B cell (primary cell): ENCODE measurements around the gene ANKRD33. TPM values are rescaled to one million over a fixed set of nuclear protein-coding genes. Genes with fewer than 3 reads are reported as not detected.

Experiments
- ATAC-seq: fragments of 200-7000 bp; cut with Tn5 transposase; one replicate; pipeline ENCODE4 v1.10.0; 2021; ENCODE audit warnings: low read depth, mild to moderate bottlenecking, moderate number of reproducible peaks, moderate library complexity
- CTCF ChIA-PET: fragments of 350-600 bp; sonication (Branson Sonifier 250); formaldehyde crosslinking; loops from one replicate; lab custom pipeline; 2021; ENCODE audit warnings: antibody characterized with exemption, inconsistent platforms; lab: Charles Lee
- POLR2A ChIA-PET: fragments of 350-600 bp; sonication (Branson Sonifier 250); formaldehyde crosslinking; loops from one replicate; lab custom pipeline; 2021; ENCODE audit warnings: antibody characterized with exemption; lab: Charles Lee
- DNase-seq: peaks from one replicate; pipeline ENCODE4 v3.0.0; 2013
- H2AFZ ChIP-seq: 2 replicates; pipeline ENCODE4 v1.6.1; 2012; ENCODE audit warnings: mild to moderate bottlenecking, low read depth, low read length; ENCODE audit not compliant: insufficient read depth, poor library complexity, severe bottlenecking
- H3K27ac ChIP-seq, 2 donors: 1 replicate in 1 of 2; 2 replicates in 1 of 2; pipeline ENCODE4 v1.5.1; 2012 to 2013; ENCODE audit warnings: low read length in 2 of 2, mild to moderate bottlenecking in 2 of 2, moderate library complexity in 1 of 2
- H3K27me3 ChIP-seq, 4 experiments: fragments of 200-600 bp in 1 of 4; sonication (generic) in 1 of 4; replicated peaks in 1 of 4; 1 replicate in 2 of 4; 2 replicates in 2 of 4; pipeline versions ENCODE4 v1.6.1 to v1.7.0; 2013 to 2016; ENCODE audit warnings: low read length in 3 of 4, mild to moderate bottlenecking in 2 of 4, mixed read lengths in 1 of 4, moderate library complexity in 1 of 4; ENCODE audit not compliant: insufficient read depth in 4 of 4, control insufficient read depth in 3 of 4; ENCODE audit errors: control extremely low read depth in 1 of 4
- H3K36me3 ChIP-seq, 2 experiments: replicated peaks in 1 of 2; 1 replicate in 1 of 2; 2 replicates in 1 of 2; pipeline versions ENCODE4 v1.6.1 to v1.7.1; 2013; ENCODE audit warnings: low read length in 1 of 2; ENCODE audit not compliant: insufficient read depth in 2 of 2, control insufficient read depth in 1 of 2; ENCODE audit errors: control extremely low read depth in 1 of 2, extremely low read depth in 1 of 2
- H3K4me1 ChIP-seq, 2 donors: fragments of 200-600 bp in 1 of 2; sonication (generic) in 1 of 2; 1 replicate in 1 of 2; 2 replicates in 1 of 2; pipeline versions ENCODE4 v1.5.1 to v1.6.1; 2013 to 2017; ENCODE audit warnings: low read length in 2 of 2; ENCODE audit not compliant: control insufficient read depth in 2 of 2, insufficient read depth in 2 of 2
- H3K4me2 ChIP-seq: replicated peaks from 2 replicates; pipeline ENCODE3; 2012; ENCODE audit warnings: mild to moderate bottlenecking, low read depth, low read length; ENCODE audit not compliant: poor library complexity, severe bottlenecking
- H3K4me3 ChIP-seq, 5 experiments: fragments of 200-600 bp in 1 of 5; sonication (generic) in 1 of 5; 1 replicate in 3 of 5; 2 replicates in 2 of 5; pipeline versions ENCODE4 v1.5.1 to v1.7.0; 2011 to 2016; ENCODE audit warnings: low read length in 4 of 5, mild to moderate bottlenecking in 4 of 5, low read depth in 2 of 5, control low read depth in 1 of 5, moderate library complexity in 1 of 5; ENCODE audit not compliant: insufficient read depth in 1 of 5; ENCODE audit errors: control extremely low read depth in 1 of 5, extremely low read depth in 1 of 5
- H3K79me2 ChIP-seq: fragments of 200-600 bp; sonication (generic); one replicate; pipeline ENCODE4 v1.6.0; 2016; ENCODE audit warnings: low read length; ENCODE audit not compliant: control insufficient read depth, insufficient read depth
- H3K9ac ChIP-seq: fragments of 200-600 bp; sonication (generic); 2 replicates; pipeline ENCODE4 v1.6.1; 2017; ENCODE audit warnings: mild to moderate bottlenecking, low read length, moderate library complexity
- H3K9me3 ChIP-seq, 3 donors: one replicate each; pipeline versions ENCODE4 v1.6.1 to v1.7.1; 2013; ENCODE audit warnings: low read length in 2 of 3; ENCODE audit not compliant: control insufficient read depth in 2 of 3, insufficient read depth in 1 of 3; ENCODE audit errors: control extremely low read depth in 1 of 3
- H4K20me1 ChIP-seq: 2 replicates; pipeline ENCODE4 v1.6.0; 2012; ENCODE audit warnings: mild to moderate bottlenecking, low read length; ENCODE audit not compliant: insufficient read depth, control insufficient read depth, poor library complexity, severe bottlenecking
- H3K27ac Mint-ChIP-seq: one replicate; pipeline ENCODE4 v1.8.0; 2021; ENCODE audit warnings: mixed read lengths
- H3K27me3 Mint-ChIP-seq: one replicate; pipeline ENCODE4 v1.8.0; 2021; ENCODE audit warnings: mixed read lengths
- H3K4me1 Mint-ChIP-seq: one replicate; pipeline ENCODE4 v1.8.0; 2021; ENCODE audit warnings: mixed read lengths
- H3K4me3 Mint-ChIP-seq: one replicate; pipeline ENCODE4 v1.8.0; 2021; ENCODE audit warnings: mixed read lengths
- H3K9me3 Mint-ChIP-seq: one replicate; pipeline ENCODE4 v1.8.0; 2022; ENCODE audit warnings: mixed read lengths; ENCODE audit not compliant: insufficient read depth
- CTCF ChIP-seq: fragments of 200-600 bp; IDR thresholded peaks from one replicate; pipeline ENCODE4 v1.8.0; 2022; ENCODE audit warnings: antibody characterized with exemption, mild to moderate bottlenecking
- EZH2 ChIP-seq: IDR thresholded peaks from 2 replicates; pipeline ENCODE4 v1.6.1; 2012; ENCODE audit warnings: borderline replicate concordance, low read depth, mild to moderate bottlenecking, moderate library complexity, low read length; ENCODE audit not compliant: insufficient read depth, poor library complexity, severe bottlenecking
- WGBS: methylation state at CpG from one replicate; pipeline ENCODE4 v1.1.5; 2013; ENCODE audit warnings: missing lambda C conversion rate; ENCODE audit not compliant: insufficient coverage; 5-methylcytosine and 5-hydroxymethylcytosine counted together
- intact Hi-C: fragments of 100-400 bp; cut with micrococcal nuclease; formaldehyde crosslinking; loops from one replicate; pipeline ENCODE4 v1.10.0; 2022
- polyA plus RNA-seq: library from polyadenylated mRNA; depleted of rRNA; stranded (reverse); fragments of >200 nt; gene quantifications from 2 replicates; pipeline ENCODE4 v1.2.3, GENCODE V29; 2012
- total RNA-seq, 2 donors: library from RNA; stranded (reverse); fragments of 120-200 nt in 1 of 2; gene quantifications; 1 replicate in 1 of 2; 2 replicates in 1 of 2; pipeline versions ENCODE4 v1.2.3 to v1.2.4, GENCODE V29; 2013 to 2022

ANKRD33 gene
- total and polyA plus RNA-seq, 2 donors (not counting 1 experiment from before 2014, with no cell fraction given), result not detected

DNA sequence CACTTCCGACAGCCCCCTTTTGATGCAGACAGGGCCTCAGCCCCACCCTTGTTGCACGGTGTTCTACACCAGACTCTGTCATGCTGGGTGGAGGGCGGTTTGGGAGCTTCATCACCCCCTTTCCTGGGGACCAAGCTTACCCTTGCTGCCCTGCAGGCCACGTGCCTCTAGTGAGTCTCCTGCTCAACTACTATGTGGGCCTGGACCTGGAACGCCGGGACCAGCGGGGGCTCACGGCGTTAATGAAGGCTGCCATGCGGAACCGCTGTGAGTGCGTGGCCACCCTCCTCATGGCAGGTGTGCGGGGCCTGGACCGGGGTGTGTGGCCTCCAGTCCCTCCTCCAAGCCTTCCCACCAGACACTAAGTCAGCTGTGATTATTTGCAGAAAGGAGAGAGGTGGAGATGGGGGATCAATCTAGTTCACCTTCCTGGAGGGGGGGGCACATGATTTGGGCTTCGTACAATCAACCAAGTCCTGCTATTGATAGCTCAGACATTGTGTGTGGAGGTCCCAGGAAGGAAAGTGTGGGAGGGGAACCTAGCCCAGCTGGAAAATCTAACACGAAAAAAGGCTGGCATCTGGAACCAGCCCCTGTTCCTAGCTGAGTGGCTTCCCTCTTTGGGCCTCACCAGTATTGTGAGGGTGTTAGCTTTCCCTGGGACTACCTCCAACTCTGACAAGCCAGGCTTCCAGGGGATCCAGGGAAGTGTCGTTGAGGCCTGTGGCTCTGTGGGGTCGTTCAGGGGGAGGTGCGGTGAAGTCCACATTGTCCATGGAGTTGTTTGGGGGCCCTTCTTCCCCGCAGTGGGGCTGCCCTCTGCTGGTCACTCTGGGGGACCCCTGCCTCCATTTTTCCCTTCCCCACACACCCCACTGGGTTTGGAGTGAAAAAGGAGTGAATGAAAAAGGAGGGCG, 1.6 kb downstream of the ANKRD33 start:
- H2AFZ ChIP-seq, result no peak overlapping the region
- 88% methylated on average over 14 of the region's 21 CpGs for WGBS
- intact Hi-C loops, result no loop called here

More for the DNA sequence above, 1.6 kb downstream of the ANKRD33 start:
- H3K4me2 ChIP-seq, result no peak overlapping the region
- no peak for ATAC-seq
- H3K36me3 ChIP-seq, result no peaks in the 10 kb centered on the region
- CTCF ChIA-PET, result interaction anchor here (1.1 to 1.5 kb wide), 3 partner anchors 34 to 136 kb away, joined by 5 to 6 read pairs (median 5); no protein-coding TSS in a partner anchor
- no peak overlapping the region for H3K4me3 Mint-ChIP-seq
- no peak overlapping the region for H3K9ac ChIP-seq
- peaks cover 0 to 5% (median 0%) of the 10 kb centered on the region in 4 experiments for H3K27me3 ChIP-seq
- TF ChIP-seq CTCF, result no peak
- no peak for TF ChIP-seq EZH2
- H3K4me1 ChIP-seq, result peaks cover 5 to 19% of the 10 kb centered on the region in 2 donors
- peaks cover 12% of the 10 kb centered on the region for H3K4me1 Mint-ChIP-seq
- DNase-seq, result no peak
- H3K79me2 ChIP-seq, result no peaks in the 10 kb centered on the region
- no peak overlapping the region for H3K27ac Mint-ChIP-seq
- no peak overlapping the region for H3K4me3 ChIP-seq
- H3K9me3 ChIP-seq, result peaks cover 0 to 14% (median 0%) of the 10 kb centered on the region in 3 donors
- POLR2A ChIA-PET, result no interaction called here
- H3K9me3 Mint-ChIP-seq, result peaks cover 8% of the 10 kb centered on the region
- H4K20me1 ChIP-seq, result no peaks in the 10 kb centered on the region
- H3K27me3 Mint-ChIP-seq, result peaks cover 3% of the 10 kb centered on the region
- no peak overlapping the region for H3K27ac ChIP-seq
